Spleen (tissue), 11 donors: ENCODE measurements around the gene GJB5. TPM values are rescaled to one million over a fixed set of nuclear protein-coding genes. Genes with fewer than 3 reads are reported as not detected.

Experiments
- DNase-seq: peaks from one replicate; pipeline ENCODE4 v3.0.0-alpha.2; 2020
- H3K27ac ChIP-seq, 8 donors: fragments of 200-600 bp; sonication (generic) in 7 of 8; 1 replicate in 4 of 8; 2 replicates in 4 of 8; pipeline versions ENCODE4 v1.5.0 to v1.8.0; 2016 to 2021; ENCODE audit warnings: inconsistent platforms in 4 of 8, mild to moderate bottlenecking in 4 of 8, moderate library complexity in 1 of 8
- H3K27me3 ChIP-seq, 7 donors: fragments of 200-600 bp; sonication (generic) in 6 of 7; replicated peaks in 1 of 7; 1 replicate in 4 of 7; 2 replicates in 3 of 7; pipeline versions ENCODE4 v1.5.0 to v1.8.0; 2016 to 2021; ENCODE audit warnings: inconsistent platforms in 3 of 7, mild to moderate bottlenecking in 1 of 7
- H3K36me3 ChIP-seq, 6 donors: fragments of 200-600 bp; sonication (generic) in 5 of 6; 1 replicate in 4 of 6; 2 replicates in 2 of 6; pipeline versions ENCODE4 v1.5.0 to v1.8.0; 2016 to 2021; ENCODE audit warnings: inconsistent platforms in 2 of 6
- H3K4me1 ChIP-seq, 6 donors: fragments of 200-600 bp; sonication (generic) in 5 of 6; 1 replicate in 3 of 6; 2 replicates in 3 of 6; pipeline versions ENCODE4 v1.5.0 to v1.8.0; 2016 to 2021; ENCODE audit warnings: inconsistent platforms in 3 of 6
- H3K4me3 ChIP-seq, 8 donors: fragments of 200-600 bp; sonication (generic) in 7 of 8; 1 replicate in 4 of 8; 2 replicates in 4 of 8; pipeline versions ENCODE4 v1.5.0 to v1.8.0; 2016 to 2021; ENCODE audit warnings: inconsistent platforms in 4 of 8, mild to moderate bottlenecking in 4 of 8, moderate library complexity in 2 of 8
- H3K9me3 ChIP-seq, 8 donors: fragments of 200-600 bp; sonication (generic) in 7 of 8; 1 replicate in 4 of 8; 2 replicates in 4 of 8; pipeline versions ENCODE4 v1.5.0 to v1.8.0; 2016 to 2021; ENCODE audit warnings: inconsistent platforms in 4 of 8
- POLR2A ChIP-seq, 3 donors: fragments of 450-650 bp; IDR thresholded peaks; one replicate each; pipeline ENCODE4 v1.5.1; 2017; ENCODE audit warnings: antibody characterized with exemption in 3 of 3, mild to moderate bottlenecking in 1 of 3
- POLR2AphosphoS5 ChIP-seq, 3 donors: sonication (generic); formaldehyde crosslinking; IDR thresholded peaks; one replicate each; pipeline ENCODE4 v1.5.1; 2017; ENCODE audit warnings: antibody characterized with exemption in 3 of 3
- WGBS, 5 donors: extraction: QIAGEN DNeasy Blood & Tissue Kit in 3 of 5; methylation state at CpG; one replicate each; pipeline versions ENCODE4 v1.1.5 to v1.1.7; 2013 to 2018; 5-methylcytosine and 5-hydroxymethylcytosine counted together
- intact Hi-C: fragments of 100-400 bp; cut with DNase I; formaldehyde crosslinking; loops from one replicate; pipeline ENCODE4 v1.15.0; 2023; ENCODE audit warnings: low total_unique reads
- polyA plus RNA-seq, 3 donors: library from polyadenylated mRNA; stranded (reverse); fragments of 200-250 nt; gene quantifications; one replicate each; pipeline ENCODE4 v1.2.1, GENCODE V29; 2013
- total RNA-seq, 7 donors: library from RNA; depleted of rRNA in 3 of 7; stranded (reverse); fragments of >200 nt in 3 of 7; fragmentation: NEBNext Ultra II Directional in 4 of 7; extraction: Animal tissue kit (Norgen Biotek cat#: 25700) in 4 of 7; gene quantifications; one replicate each; pipeline versions ENCODE4 v1.1.0 to v1.2.1, GENCODE V29; 2016 to 2021
- TF ChIP-seq, protein P1 (sequence below), 11 experiments: fragments of 200-600 bp in 7 of 11; fragments of 450-650 bp in 4 of 11; sonication (generic) in 4 of 11; IDR thresholded peaks in 8 of 11; conservative IDR thresholded peaks in 3 of 11; 1 replicate in 7 of 11; 2 replicates in 4 of 11; pipeline versions ENCODE4 v1.4.0 to v1.8.0; 2016 to 2021; ENCODE audit warnings: antibody characterized with exemption in 11 of 11, inconsistent platforms in 4 of 11, mild to moderate bottlenecking in 1 of 11
- donor health status: healthy with polysubstance abuse.
- donor health status: DM: no; HTN: no; CAD: no; lungs with moderate emphysema.
- donor health status: DM: no; HTN: no; CAD: no.
- donor health status: Bipolar disorder and iron deficiency.
- donor health status: healthy.
- donor health status: DM: no; HTN: no; CAD: no.
- donor health status: DM: yes; HTN: yes; CAD: no.

The GJB5 gene
- total and polyA plus RNA-seq, 10 donors, result 0.06 TPM; not detected in 9

DNA sequence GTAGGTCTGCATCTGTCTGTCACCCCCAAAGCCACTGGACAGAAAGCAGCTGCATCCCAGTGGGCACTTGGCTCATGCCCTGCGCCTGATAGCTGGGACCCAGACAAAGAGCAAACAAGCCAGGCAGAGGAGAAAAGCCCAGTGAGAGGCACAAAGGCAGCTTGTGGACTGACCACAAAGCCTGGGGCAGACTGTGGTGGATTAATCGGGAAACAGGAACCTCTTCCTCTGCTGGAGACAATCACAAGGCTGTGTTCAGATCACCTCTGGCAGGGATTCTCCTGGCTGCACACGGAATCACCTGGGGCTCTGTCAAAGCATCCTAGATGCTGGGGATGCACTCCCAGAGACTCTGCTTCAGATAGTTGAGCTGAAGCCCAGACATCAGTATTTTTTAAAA is 15.2 kb upstream of the GJB5 start:
- intact Hi-C loops, result loop anchor here (10.0 kb wide), 2 partner anchors 275 to 1105 kb away; no protein-coding TSS in a partner anchor
- DNase-seq, result no peak

DNA sequence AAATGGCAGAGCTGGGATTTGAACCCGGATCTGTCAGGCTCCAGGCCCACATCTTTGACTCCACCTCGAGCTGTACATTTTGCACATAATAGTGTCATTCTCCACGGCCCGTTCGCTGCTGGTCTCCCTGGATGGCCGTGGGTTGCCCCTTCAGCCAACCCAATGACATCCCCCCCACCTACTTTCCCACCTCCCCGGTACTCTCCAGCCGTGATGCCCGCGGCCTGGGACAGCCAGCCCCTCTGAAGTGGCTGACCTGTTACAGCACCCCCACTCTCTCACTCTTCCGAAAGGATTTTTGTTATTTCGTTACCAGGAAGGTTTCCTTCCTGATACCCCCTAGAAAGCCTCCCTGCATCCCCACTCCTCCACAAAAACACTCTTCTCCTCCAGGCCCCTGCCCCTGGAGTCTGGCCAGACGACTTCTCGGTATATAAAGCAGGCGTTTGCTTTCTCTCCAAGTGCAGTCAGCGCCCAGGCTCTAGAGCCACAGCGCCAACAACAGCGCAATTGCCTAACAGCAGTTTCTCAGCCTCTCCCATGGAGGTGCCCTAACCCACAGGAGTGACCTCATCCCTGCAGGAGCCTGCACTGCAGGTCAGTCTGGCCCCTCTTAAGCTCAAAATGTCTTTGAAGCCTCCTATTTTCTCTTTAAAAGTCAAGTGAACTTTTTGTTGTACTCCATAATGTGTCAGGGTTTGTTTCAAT is 14.5 kb upstream of the GJB5 start:
- H3K4me1 ChIP-seq, result peaks cover 0 to 6% (median 0%) of the 10 kb centered on the region in 6 donors
- no peak overlapping the region for H3K27ac ChIP-seq
- peaks cover 0 to 30% (median 0%) of the 10 kb centered on the region in 7 donors for H3K27me3 ChIP-seq
- no peak for DNase-seq
- H3K4me3 ChIP-seq, result no peak overlapping the region
- H3K36me3 ChIP-seq, result no peaks in the 10 kb centered on the region
- H3K9me3 ChIP-seq, result no peaks in the 10 kb centered on the region
- intact Hi-C loops, result loop anchor here (10.0 kb wide), 2 partner anchors 276 to 1106 kb away; no protein-coding TSS in a partner anchor
- TF ChIP-seq, protein P1, sequence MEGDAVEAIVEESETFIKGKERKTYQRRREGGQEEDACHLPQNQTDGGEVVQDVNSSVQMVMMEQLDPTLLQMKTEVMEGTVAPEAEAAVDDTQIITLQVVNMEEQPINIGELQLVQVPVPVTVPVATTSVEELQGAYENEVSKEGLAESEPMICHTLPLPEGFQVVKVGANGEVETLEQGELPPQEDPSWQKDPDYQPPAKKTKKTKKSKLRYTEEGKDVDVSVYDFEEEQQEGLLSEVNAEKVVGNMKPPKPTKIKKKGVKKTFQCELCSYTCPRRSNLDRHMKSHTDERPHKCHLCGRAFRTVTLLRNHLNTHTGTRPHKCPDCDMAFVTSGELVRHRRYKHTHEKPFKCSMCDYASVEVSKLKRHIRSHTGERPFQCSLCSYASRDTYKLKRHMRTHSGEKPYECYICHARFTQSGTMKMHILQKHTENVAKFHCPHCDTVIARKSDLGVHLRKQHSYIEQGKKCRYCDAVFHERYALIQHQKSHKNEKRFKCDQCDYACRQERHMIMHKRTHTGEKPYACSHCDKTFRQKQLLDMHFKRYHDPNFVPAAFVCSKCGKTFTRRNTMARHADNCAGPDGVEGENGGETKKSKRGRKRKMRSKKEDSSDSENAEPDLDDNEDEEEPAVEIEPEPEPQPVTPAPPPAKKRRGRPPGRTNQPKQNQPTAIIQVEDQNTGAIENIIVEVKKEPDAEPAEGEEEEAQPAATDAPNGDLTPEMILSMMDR (IDR thresholded peaks at IDR 0.05 in 8 of 11, conservative IDR thresholded peaks at IDR 0.05 in 3 of 11), result no peak
- TF ChIP-seq POLR2A (IDR thresholded peaks at IDR 0.05), result no peak
- no peak for TF ChIP-seq POLR2AphosphoS5 (IDR thresholded peaks at IDR 0.05)
- 51 to 69% (median 58%) methylated on average over 18 of the region's 18 CpGs for WGBS, 5 donors

More for the DNA sequence above, 15.2 kb upstream of the GJB5 start:
- TF ChIP-seq POLR2AphosphoS5 (IDR thresholded peaks at IDR 0.05) (no peak), POLR2A (IDR thresholded peaks at IDR 0.05) (no peak)
- TF ChIP-seq, protein P1 (IDR thresholded peaks at IDR 0.05 in 8 of 11, conservative IDR thresholded peaks at IDR 0.05 in 3 of 11), result no peak
- Histone ChIP-seq H3K27ac (no peak overlapping the region), H3K4me1 (peaks cover 0 to 6% (median 0%) of the 10 kb centered on the region in 6 donors), H3K9me3 (no peaks in the 10 kb centered on the region), H3K27me3 (peaks cover 0 to 30% (median 0%) of the 10 kb centered on the region in 7 donors), H3K4me3 (no peak overlapping the region), H3K36me3 (no peaks in the 10 kb centered on the region)
- 39 to 71% (median 57%) methylated on average over 3 of the region's 3 CpGs for WGBS, 5 donors

DNA sequence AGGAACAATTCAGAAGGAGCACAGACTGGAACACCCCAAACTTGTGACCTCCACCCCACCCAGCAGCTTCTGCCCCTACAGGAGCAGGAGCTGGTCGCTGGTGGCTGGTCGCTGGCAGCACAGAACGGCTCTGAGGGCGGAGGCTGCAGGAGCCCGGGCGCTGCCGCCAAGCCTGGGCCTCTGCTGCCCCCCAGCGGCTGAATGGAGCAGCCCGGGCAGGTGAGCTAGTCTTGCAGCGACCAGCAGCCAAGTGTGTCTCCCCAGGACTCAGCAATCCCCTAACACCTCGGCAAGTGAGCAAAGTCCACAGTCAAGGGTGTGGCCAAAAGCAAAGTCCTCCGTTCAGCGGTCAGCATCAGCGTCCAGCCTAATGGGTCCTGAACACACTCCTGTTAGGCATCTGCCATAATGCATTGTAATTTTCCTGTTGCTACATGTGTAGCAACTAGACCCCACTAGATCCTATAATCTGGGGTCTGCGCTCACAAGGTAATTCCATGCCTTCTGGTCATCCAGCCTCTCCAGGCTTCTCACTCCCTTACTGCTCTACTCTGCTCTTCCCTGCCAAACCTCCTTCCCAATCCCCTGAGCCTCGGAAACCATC is 12.1 kb upstream of the GJB5 start:
- Histone ChIP-seq H3K4me3 (no peak overlapping the region), H3K27ac (no peak overlapping the region), H3K4me1 (peaks cover 0 to 6% (median 0%) of the 10 kb centered on the region in 6 donors), H3K9me3 (no peaks in the 10 kb centered on the region), H3K36me3 (no peaks in the 10 kb centered on the region), H3K27me3 (peaks cover 0 to 26% (median 0%) of the 10 kb centered on the region in 7 donors)
- intact Hi-C loops, result loop anchor here (10.0 kb wide), 2 partner anchors 278 to 1108 kb away; no protein-coding TSS in a partner anchor
- WGBS, 5 donors, result 11 to 14% (median 13%) methylated on average over 16 of the region's 16 CpGs
- TF ChIP-seq POLR2A (IDR thresholded peaks at IDR 0.05) (no peak), POLR2AphosphoS5 (IDR thresholded peaks at IDR 0.05) (no peak)
- TF ChIP-seq, protein P1 (IDR thresholded peaks at IDR 0.05 in 8 of 11, conservative IDR thresholded peaks at IDR 0.05 in 3 of 11), result peak; percentile 53 to 97 (median 91)
- DNase-seq, result peak; percentile 92

DNA sequence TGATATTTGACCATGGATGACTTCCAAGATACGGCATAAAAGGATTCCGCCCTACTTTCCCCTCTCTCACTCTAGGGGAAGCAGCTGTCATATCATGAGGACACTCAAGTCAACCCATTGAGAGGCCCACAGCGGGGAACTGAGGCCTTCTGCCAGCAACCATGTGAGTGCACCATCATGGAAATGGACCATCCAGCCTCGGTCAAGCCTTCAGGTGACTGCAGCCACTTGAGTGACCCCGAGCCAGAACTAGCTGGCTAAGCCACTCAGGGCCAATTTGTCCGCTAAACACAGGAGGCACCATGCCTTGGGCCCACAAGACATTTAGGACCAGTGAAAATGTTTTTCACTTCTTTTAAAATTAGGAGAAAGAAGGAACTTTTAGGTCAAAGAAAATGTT is 11.1 kb upstream of the GJB5 start:
- no peak overlapping the region for H3K4me3 ChIP-seq
- no peaks in the 10 kb centered on the region for H3K36me3 ChIP-seq
- TF ChIP-seq, protein P1 (IDR thresholded peaks at IDR 0.05 in 8 of 11, conservative IDR thresholded peaks at IDR 0.05 in 3 of 11), result no peak
- TF ChIP-seq POLR2A (IDR thresholded peaks at IDR 0.05), result no peak
- H3K27ac ChIP-seq, result no peak overlapping the region
- intact Hi-C loops, result loop anchor here (10.0 kb wide), 2 partner anchors 279 to 1109 kb away; no protein-coding TSS in a partner anchor
- H3K4me1 ChIP-seq, result peaks cover 0 to 6% (median 0%) of the 10 kb centered on the region in 6 donors
- DNase-seq, result no peak
- WGBS, 5 donors, result 76 to 86% (median 78%) methylated on average over 6 of the region's 6 CpGs
- peaks cover 0 to 33% (median 0%) of the 10 kb centered on the region in 7 donors for H3K27me3 ChIP-seq
- no peaks in the 10 kb centered on the region for H3K9me3 ChIP-seq
